Measurements from ENCODE around the gene ALDH1B1. TPM values are rescaled to one million over a fixed set of nuclear protein-coding genes. Genes with fewer than 3 reads are reported as not detected.

Gene ALDH1B1
- 9.0 TPM for polyA plus RNA-seq (2013)

DNA sequence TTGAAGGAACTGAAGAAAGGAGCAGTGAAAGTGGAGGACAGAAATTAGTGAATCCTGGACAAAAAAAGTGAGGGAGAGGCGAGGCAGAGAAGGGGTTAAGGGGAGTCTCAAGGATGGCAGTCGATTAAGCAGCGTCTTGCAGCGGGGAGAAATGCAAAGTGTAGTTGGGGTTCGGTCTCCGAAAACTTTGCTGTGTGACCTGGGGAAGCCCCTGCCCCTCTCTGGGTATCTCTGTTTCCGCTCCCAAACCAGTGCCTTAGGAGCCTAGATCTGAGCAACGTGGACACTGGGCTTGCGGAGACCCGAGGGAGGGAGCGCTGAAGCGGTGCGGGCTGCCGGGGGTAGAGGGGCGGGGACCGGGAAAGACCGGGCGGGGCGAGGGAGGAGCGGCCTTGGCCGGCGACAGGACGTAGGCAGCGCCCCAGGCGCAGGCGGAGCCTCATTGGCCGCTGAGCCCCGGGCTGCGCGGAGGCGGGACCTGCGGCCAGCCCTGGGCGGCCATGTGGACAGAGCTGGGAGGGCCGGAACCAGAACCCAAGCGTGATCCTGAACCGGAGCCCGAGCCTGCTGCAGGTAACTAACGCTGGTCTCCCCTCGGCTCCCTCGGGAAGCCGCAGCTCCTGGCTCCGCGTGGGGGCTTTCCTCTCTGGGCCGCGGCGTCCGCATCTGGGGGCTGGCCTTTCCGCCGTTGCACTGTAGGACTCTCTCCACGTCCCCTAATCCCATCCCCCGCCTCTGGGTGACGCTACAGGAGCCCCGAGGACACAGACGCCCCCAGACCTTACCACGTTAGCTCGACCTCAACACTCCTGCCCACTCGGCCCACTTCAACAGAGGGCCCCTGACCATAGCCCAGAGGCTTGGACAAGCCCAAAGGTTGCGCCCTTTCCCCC lies at the start of gene ALDH1B1:
TSS of gene ALDH1B1 (plus strand) at position 468 of the 893 bp plus-strand sequence. CDS start 3,047 bp downstream, outside the sequence.
- ChIA-PET POLR2A (no interaction called here), CTCF (interaction anchor here (0.8 to 1.7 kb wide), 3 partner anchors 18 to 40 kb away, joined by 3 to 7 read pairs (median 4); no protein-coding TSS in a partner anchor)
- H3K36me3 ChIP-seq (ENCODE audit: control insufficient read depth in 4 of 4, insufficient read depth in 4 of 4, low read length in 3 of 4), result peaks cover 5 to 30% (median 16%) of the 10 kb centered on the region in 4 experiments
- peak within 1 kb of the TSS; percentile 44 to 72 for H3K27ac ChIP-seq (ENCODE audit: insufficient read depth in 1 of 2, low read depth in 1 of 2, low read length in 2 of 2, poor library complexity in 1 of 2, severe bottlenecking in 2 of 2)
- WGBS (ENCODE audit: insufficient coverage), result under 1% methylated on average over 49 of the region's 58 CpGs
- DNase-seq, result peak; percentile 58 to 73 (median 68)
- H3K27me3 ChIP-seq (replicated peaks in 2 of 5; ENCODE audit: control insufficient read depth in 4 of 5, insufficient read depth in 5 of 5, low read length in 4 of 5), result no peaks in the 10 kb centered on the region
- peak within 1 kb of the TSS; percentile 67 to 89 (median 83) for H3K4me3 ChIP-seq (ENCODE audit: control insufficient read depth in 1 of 7, extremely low read depth in 1 of 7, insufficient read depth in 4 of 7, low read depth in 2 of 7, low read length in 6 of 7)
- H3K4me1 ChIP-seq (ENCODE audit: control extremely low read depth in 1 of 4, control insufficient read depth in 4 of 4, insufficient read depth in 4 of 4, low read length in 3 of 4), result peaks cover 7 to 23% (median 16%) of the 10 kb centered on the region in 4 experiments
- H3K9me3 ChIP-seq (ENCODE audit: control extremely low read depth in 1 of 5, control insufficient read depth in 4 of 5, insufficient read depth in 2 of 5, low read depth in 1 of 5, low read length in 4 of 5), result no peaks in the 10 kb centered on the region

DNA sequence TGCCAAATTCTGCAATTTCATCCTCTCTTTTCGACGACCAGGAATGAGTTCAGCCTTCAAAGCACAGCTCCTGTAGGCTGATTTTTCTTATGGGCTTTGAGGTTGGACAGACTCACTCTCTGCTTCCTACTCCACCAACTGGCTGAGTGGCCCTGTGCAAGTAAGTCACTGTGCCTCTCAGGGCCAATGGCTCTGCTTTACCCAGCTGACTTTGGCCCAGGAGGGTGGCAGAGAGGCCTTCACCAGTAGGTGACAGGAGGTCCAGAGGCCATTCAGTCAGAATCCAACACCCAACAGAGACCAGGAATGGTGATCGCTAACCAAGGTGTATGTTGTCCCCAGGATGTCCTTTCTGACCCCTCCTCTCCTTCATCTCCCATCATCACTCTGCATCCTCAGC lies 49.5 kb upstream of the ALDH1B1 start:
- H3K27ac ChIP-seq (ENCODE audit: insufficient read depth in 1 of 2, low read depth in 1 of 2, low read length in 2 of 2, poor library complexity in 1 of 2, severe bottlenecking in 2 of 2), result no peak overlapping the region
- no peaks in the 10 kb centered on the region for H3K36me3 ChIP-seq (ENCODE audit: control insufficient read depth in 4 of 4, insufficient read depth in 4 of 4, low read length in 3 of 4)
- no peaks in the 10 kb centered on the region for H3K9me3 ChIP-seq (ENCODE audit: control extremely low read depth in 1 of 5, control insufficient read depth in 4 of 5, insufficient read depth in 2 of 5, low read depth in 1 of 5, low read length in 4 of 5)
- peaks cover 0 to 5% (median 0%) of the 10 kb centered on the region in 4 experiments for H3K4me1 ChIP-seq (ENCODE audit: control extremely low read depth in 1 of 4, control insufficient read depth in 4 of 4, insufficient read depth in 4 of 4, low read length in 3 of 4)
- ChIA-PET CTCF (interaction anchor here (0.6 to 2.2 kb wide), 2 partner anchors 10 to 11 kb away, joined by 3 to 7 read pairs; no protein-coding TSS in a partner anchor), POLR2A (no interaction called here)
- no peak for DNase-seq
- no peak overlapping the region for H3K4me3 ChIP-seq (ENCODE audit: control insufficient read depth in 1 of 7, extremely low read depth in 1 of 7, insufficient read depth in 4 of 7, low read depth in 2 of 7, low read length in 6 of 7)
- peaks cover 0 to 1% (median 0%) of the 10 kb centered on the region in 5 experiments for H3K27me3 ChIP-seq (replicated peaks in 2 of 5; ENCODE audit: control insufficient read depth in 4 of 5, insufficient read depth in 5 of 5, low read length in 4 of 5)
- 96% methylated on average over 3 of the region's 3 CpGs for WGBS (ENCODE audit: insufficient coverage)

GRCh38 chr9:38343552-38343951 lies 49.0 kb upstream of the ALDH1B1 start:
- ChIA-PET CTCF (interaction anchor here (2.2 kb wide), 1 partner anchor 10 kb away, joined by 7 read pairs; no protein-coding TSS in a partner anchor), POLR2A (no interaction called here)
- Histone ChIP-seq H3K36me3 (ENCODE audit: control insufficient read depth in 4 of 4, insufficient read depth in 4 of 4, low read length in 3 of 4) (no peaks in the 10 kb centered on the region), H3K27ac (ENCODE audit: insufficient read depth in 1 of 2, low read depth in 1 of 2, low read length in 2 of 2, poor library complexity in 1 of 2, severe bottlenecking in 2 of 2) (no peak overlapping the region), H3K27me3 (replicated peaks in 2 of 5; ENCODE audit: control insufficient read depth in 4 of 5, insufficient read depth in 5 of 5, low read length in 4 of 5) (peaks cover 0 to 2% (median 0%) of the 10 kb centered on the region in 5 experiments), H3K4me1 (ENCODE audit: control extremely low read depth in 1 of 4, control insufficient read depth in 4 of 4, insufficient read depth in 4 of 4, low read length in 3 of 4) (peaks cover 0 to 5% (median 0%) of the 10 kb centered on the region in 4 experiments), H3K9me3 (ENCODE audit: control extremely low read depth in 1 of 5, control insufficient read depth in 4 of 5, insufficient read depth in 2 of 5, low read depth in 1 of 5, low read length in 4 of 5) (no peaks in the 10 kb centered on the region), H3K4me3 (ENCODE audit: control insufficient read depth in 1 of 7, extremely low read depth in 1 of 7, insufficient read depth in 4 of 7, low read depth in 2 of 7, low read length in 6 of 7) (no peak overlapping the region)
- DNase-seq, result no peak
- 93% methylated on average over 6 of the region's 6 CpGs for WGBS (ENCODE audit: insufficient coverage)

DNA sequence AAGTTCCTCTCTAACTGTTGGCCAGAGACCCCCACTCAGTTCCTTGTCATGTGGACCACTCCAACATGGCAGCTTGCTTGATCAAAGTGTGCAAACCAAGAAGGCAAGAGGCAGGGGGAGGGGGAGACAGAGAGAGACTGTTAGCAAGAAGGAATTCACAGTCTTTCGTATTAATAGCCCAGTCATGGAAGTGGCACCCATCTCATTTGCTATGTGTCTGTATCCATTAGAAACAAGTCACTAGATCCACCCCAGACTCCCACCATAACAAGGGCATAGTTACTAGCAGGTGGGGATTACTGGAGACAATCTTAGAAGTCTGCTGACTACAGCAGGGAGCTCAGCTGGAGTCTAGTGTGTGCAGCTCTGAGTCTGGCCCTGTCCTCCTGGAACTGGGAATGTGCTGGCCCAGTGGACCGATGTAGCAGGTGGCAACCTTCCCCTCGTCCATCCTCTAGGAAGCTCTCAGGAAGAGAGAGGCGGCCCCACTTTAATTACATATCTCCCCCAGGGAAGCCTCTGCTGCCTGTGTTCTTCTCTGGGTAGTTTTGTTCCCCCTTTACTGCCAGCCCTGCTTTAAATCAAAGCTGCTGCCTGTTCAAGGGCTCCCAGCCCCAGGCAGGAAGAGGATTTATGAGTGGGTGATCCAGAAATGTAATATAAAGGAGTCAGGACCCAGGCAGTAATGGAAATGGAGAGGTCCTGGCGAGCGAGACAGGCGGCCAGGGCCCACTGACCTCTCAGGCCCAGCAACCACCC lies 47.8 kb upstream of the ALDH1B1 start:
- Histone ChIP-seq H3K9me3 (ENCODE audit: control extremely low read depth in 1 of 5, control insufficient read depth in 4 of 5, insufficient read depth in 2 of 5, low read depth in 1 of 5, low read length in 4 of 5) (no peaks in the 10 kb centered on the region), H3K4me1 (ENCODE audit: control extremely low read depth in 1 of 4, control insufficient read depth in 4 of 4, insufficient read depth in 4 of 4, low read length in 3 of 4) (no peaks in the 10 kb centered on the region), H3K27me3 (replicated peaks in 2 of 5; ENCODE audit: control insufficient read depth in 4 of 5, insufficient read depth in 5 of 5, low read length in 4 of 5) (peaks cover 0 to 2% (median 0%) of the 10 kb centered on the region in 5 experiments), H3K27ac (ENCODE audit: insufficient read depth in 1 of 2, low read depth in 1 of 2, low read length in 2 of 2, poor library complexity in 1 of 2, severe bottlenecking in 2 of 2) (no peak overlapping the region), H3K4me3 (ENCODE audit: control insufficient read depth in 1 of 7, extremely low read depth in 1 of 7, insufficient read depth in 4 of 7, low read depth in 2 of 7, low read length in 6 of 7) (no peak overlapping the region), H3K36me3 (ENCODE audit: control insufficient read depth in 4 of 4, insufficient read depth in 4 of 4, low read length in 3 of 4) (no peaks in the 10 kb centered on the region)
- no peak for DNase-seq
- 100% methylated on average over 4 of the region's 7 CpGs for WGBS (ENCODE audit: insufficient coverage)
- POLR2A ChIA-PET, result no interaction called here
- CTCF ChIA-PET, result interaction anchor here (2.2 kb wide), 1 partner anchor 11 kb away, joined by 7 read pairs; no protein-coding TSS in a partner anchor

DNA sequence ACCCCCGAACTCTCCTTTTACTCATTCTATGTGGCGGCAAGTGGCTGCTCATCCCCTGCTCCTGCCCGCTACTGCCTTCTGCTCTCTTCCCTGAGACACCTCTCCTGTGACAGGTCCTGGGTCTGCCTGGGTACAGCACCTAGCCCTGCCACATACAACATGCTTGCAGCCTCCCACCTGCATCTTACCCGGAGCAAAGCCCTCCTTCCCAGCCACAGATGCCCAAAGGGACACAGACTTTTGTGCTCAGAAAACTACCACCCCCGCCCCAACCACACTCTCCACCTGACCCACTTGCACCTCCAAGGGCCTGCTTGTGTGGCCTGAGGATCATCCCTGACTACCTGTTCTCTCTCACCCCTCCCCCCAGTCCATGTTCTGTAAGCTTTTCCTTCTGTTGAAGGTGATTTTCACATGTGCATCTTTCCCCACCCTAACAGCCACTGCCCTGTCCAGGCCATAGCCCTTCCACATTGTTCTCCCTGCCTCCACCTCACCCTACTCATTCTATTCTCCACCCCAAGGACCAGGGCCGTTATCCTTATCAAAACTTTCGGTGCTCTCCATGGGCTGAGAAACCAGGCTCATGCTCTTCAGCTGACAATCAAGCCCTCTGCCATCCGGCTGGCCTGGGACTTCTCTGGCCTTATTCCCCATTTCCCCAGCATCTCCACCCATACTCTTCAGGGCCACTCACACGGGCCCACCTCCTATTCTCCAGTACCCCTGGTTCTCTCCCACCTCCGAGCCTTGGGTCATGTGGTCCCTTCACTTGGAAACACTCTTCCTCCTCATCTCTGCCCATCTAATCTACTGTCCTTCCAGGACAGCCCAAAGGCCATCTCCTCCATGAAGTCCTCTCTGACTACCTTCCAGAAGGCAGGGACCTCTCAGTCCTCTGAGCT lies 46.4 kb upstream of the ALDH1B1 start:
- WGBS (ENCODE audit: insufficient coverage), result 97% methylated on average over 10 of the region's 10 CpGs
- H3K36me3 ChIP-seq (ENCODE audit: control insufficient read depth in 4 of 4, insufficient read depth in 4 of 4, low read length in 3 of 4), result no peaks in the 10 kb centered on the region
- no peaks in the 10 kb centered on the region for H3K4me1 ChIP-seq (ENCODE audit: control extremely low read depth in 1 of 4, control insufficient read depth in 4 of 4, insufficient read depth in 4 of 4, low read length in 3 of 4)
- H3K27ac ChIP-seq (ENCODE audit: insufficient read depth in 1 of 2, low read depth in 1 of 2, low read length in 2 of 2, poor library complexity in 1 of 2, severe bottlenecking in 2 of 2), result no peak overlapping the region
- no peak for DNase-seq
- peaks cover 0 to 2% (median 0%) of the 10 kb centered on the region in 5 experiments for H3K27me3 ChIP-seq (replicated peaks in 2 of 5; ENCODE audit: control insufficient read depth in 4 of 5, insufficient read depth in 5 of 5, low read length in 4 of 5)
- H3K4me3 ChIP-seq (ENCODE audit: control insufficient read depth in 1 of 7, extremely low read depth in 1 of 7, insufficient read depth in 4 of 7, low read depth in 2 of 7, low read length in 6 of 7), result no peak overlapping the region
- POLR2A ChIA-PET, result no interaction called here
- CTCF ChIA-PET, result interaction anchor here (2.0 kb wide), 1 partner anchor 11 kb away, joined by 6 read pairs; no protein-coding TSS in a partner anchor
- no peaks in the 10 kb centered on the region for H3K9me3 ChIP-seq (ENCODE audit: control extremely low read depth in 1 of 5, control insufficient read depth in 4 of 5, insufficient read depth in 2 of 5, low read depth in 1 of 5, low read length in 4 of 5)

DNA sequence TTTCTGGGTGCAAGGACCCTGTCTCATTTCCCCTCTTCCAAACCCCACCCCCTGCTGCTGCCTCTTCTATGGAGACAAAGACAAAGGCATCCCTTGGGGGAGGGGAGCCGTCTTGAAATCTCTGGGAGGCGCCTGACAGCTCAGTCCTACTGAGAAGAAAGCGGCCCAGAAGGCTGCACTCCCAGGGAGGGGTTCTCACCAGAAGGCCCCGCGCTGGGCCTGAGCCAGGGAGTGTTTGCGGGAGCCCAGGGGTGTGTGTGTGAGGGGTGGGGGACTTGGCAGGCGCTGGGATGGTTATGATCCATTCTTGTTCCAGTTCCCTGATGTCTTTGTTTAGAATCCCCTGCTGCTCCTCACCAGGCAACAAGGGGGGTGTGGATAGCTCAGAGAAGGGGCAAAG lies 45.7 kb upstream of the ALDH1B1 start:
- ChIA-PET CTCF (interaction anchor here (2.0 kb wide), 1 partner anchor 12 kb away, joined by 6 read pairs; no protein-coding TSS in a partner anchor), POLR2A (no interaction called here)
- DNase-seq, result no peak
- Histone ChIP-seq H3K4me1 (ENCODE audit: control extremely low read depth in 1 of 4, control insufficient read depth in 4 of 4, insufficient read depth in 4 of 4, low read length in 3 of 4) (no peaks in the 10 kb centered on the region), H3K4me3 (ENCODE audit: control insufficient read depth in 1 of 7, extremely low read depth in 1 of 7, insufficient read depth in 4 of 7, low read depth in 2 of 7, low read length in 6 of 7) (no peak overlapping the region), H3K27ac (ENCODE audit: insufficient read depth in 1 of 2, low read depth in 1 of 2, low read length in 2 of 2, poor library complexity in 1 of 2, severe bottlenecking in 2 of 2) (no peak overlapping the region), H3K27me3 (replicated peaks in 2 of 5; ENCODE audit: control insufficient read depth in 4 of 5, insufficient read depth in 5 of 5, low read length in 4 of 5) (peaks cover 0 to 2% (median 0%) of the 10 kb centered on the region in 5 experiments), H3K9me3 (ENCODE audit: control extremely low read depth in 1 of 5, control insufficient read depth in 4 of 5, insufficient read depth in 2 of 5, low read depth in 1 of 5, low read length in 4 of 5) (no peaks in the 10 kb centered on the region), H3K36me3 (ENCODE audit: control insufficient read depth in 4 of 4, insufficient read depth in 4 of 4, low read length in 3 of 4) (no peaks in the 10 kb centered on the region)
- 94% methylated on average over 5 of the region's 7 CpGs for WGBS (ENCODE audit: insufficient coverage)
